ENCODE data around the gene SCYL3. TPM values are rescaled to one million over a fixed set of nuclear protein-coding genes. Genes with fewer than 3 reads are reported as not detected.
"Not testable (repeated sequence)": the region's sequence is repeated elsewhere in the genome, so short reads cannot be mapped to it uniquely, and the experiment has no call there.

SCYL3 gene, protein sequence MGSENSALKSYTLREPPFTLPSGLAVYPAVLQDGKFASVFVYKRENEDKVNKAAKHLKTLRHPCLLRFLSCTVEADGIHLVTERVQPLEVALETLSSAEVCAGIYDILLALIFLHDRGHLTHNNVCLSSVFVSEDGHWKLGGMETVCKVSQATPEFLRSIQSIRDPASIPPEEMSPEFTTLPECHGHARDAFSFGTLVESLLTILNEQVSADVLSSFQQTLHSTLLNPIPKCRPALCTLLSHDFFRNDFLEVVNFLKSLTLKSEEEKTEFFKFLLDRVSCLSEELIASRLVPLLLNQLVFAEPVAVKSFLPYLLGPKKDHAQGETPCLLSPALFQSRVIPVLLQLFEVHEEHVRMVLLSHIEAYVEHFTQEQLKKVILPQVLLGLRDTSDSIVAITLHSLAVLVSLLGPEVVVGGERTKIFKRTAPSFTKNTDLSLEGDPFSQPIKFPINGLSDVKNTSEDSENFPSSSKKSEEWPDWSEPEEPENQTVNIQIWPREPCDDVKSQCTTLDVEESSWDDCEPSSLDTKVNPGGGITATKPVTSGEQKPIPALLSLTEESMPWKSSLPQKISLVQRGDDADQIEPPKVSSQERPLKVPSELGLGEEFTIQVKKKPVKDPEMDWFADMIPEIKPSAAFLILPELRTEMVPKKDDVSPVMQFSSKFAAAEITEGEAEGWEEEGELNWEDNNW
- total RNA-seq (2014; rRNA removed; shearing (Covaris generic); ENCODE audit: low replicate concordance), result 4.4 TPM in 2 replicates

DNA sequence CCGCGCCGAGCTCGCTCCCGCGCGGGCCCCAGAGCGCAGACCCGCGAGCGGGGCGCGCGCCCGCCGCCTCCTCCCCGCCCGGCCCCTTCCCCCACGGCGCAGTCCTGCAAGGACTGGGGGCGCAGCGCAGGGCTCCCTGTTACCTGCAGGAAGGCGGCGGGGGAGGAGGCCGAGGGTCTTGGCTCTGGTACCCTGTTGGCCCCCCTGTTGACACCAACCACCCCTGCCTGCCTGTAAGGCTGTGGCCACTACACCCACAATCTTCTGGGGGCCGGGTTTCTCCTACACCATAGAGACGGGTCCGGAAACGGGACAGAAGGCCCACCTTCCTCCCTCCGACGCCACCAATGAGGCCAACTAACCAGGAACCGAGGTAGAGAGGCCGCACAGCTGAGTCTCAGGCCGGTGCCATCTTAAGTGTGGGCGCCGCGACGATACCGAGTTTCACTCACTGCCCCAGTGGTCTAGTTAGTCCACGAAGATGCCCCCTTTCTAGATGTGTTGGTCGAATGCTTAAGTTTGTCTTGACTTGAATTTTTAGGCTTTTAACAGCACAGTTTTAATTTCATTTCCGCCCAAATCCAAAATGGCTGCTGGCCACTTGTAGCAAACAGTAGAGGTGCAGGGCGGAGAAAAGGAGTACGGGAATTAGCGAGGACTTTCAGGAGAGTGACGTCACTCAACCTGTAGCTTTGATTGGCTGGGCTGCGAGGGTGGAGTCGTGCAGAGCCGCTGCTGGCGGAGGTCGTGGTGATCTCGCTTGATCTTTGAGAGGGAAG is at the start of gene SCYL3:
Gene SCYL3, minus strand, starts transcription at position 252 of the 779 bp plus-strand sequence. CDS start 5,056 bp downstream, outside the sequence.
- H3K27me3 ChIP-seq, result peaks cover 5% of the 10 kb centered on the region; the same call in 1 of the 2 replicates
- DNase-seq, result peak; percentile 95
- H3K36me3 ChIP-seq, result no peaks in the 10 kb centered on the region
- H3K4me3 ChIP-seq, result peak within 1 kb of the TSS; percentile 79
- H3K9me3 ChIP-seq, result no peaks in the 10 kb centered on the region

DNA sequence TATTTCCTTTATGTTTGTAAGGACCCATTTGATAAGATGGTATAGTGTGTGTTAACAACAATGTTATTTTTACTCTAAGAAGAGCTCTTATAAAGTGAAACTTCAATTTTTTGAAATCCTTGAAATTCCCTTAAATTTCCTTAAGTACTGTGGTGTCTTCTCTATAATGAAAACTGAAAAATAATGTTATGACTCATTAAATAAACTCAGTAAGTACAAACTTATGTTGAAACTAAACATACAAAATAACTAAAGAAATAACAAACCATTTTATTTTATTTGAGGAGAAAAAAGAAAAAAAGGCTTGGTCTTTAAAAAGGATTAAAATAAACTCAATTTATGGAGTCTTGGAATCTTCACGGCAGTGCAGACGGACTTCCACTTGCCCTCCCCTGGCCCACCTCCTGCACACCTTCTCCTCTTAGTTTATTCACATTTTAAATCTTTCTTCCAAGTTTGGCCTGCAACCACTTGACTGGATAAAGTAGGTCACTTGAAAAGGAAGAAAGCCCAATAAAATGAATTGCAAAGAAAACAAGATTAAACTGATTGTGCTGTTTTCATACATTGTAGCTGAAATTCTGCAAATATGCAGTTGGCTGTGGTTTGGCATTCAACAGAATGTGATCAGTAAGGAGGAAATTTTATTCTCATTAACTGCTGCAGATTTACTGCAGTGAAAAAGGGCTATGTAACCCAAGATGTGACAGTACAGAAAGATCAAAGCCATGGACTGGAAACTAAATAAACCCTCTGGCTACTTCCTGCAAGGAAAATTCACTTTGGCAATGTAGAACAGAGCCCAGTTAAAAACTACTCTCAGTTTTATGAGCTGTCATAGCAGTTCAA is 48.5 kb upstream of the SCYL3 start:
- Histone ChIP-seq H3K27me3 (no peaks in the 10 kb centered on the region), H3K36me3 (no peaks in the 10 kb centered on the region), H3K9me3 (no peaks in the 10 kb centered on the region), H3K4me3 (no peak overlapping the region)
- DNase-seq, result no peak

DNA sequence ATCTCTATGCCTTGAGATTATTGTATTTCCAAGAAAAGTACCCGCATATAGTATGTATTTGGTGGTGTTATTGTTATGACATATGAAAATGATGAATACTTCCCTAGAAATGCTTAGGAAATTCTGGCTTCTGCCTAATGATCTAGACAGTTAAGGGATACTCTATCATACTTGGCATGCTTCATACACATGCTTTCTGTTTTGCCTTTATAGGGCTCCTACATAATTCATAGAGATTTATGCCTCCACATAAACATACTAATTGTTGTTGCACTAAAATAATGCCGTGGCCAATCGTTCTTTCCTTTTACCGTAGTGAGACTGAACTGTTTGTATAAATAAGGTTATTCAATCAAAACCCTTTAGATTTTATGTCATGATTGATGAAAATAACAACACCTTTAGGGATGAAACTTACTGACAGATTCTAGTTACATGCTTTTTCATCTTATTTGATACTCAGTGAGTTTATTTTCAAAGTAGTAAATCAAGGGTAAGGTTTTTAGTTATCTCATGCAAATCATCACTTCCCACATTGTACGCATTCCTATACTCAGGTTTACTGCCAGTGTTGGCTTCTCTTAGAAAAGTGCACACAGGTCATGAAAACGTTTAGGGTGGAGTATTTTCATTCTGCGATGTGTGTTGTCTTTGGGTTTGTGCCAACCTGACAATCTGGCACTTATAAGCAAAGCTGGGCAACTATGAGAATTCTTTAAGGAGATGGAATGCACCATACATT is 40.5 kb upstream of the SCYL3 start:
- no peak overlapping the region for H3K4me3 ChIP-seq
- no peaks in the 10 kb centered on the region for H3K9me3 ChIP-seq
- no peaks in the 10 kb centered on the region for H3K27me3 ChIP-seq
- no peaks in the 10 kb centered on the region for H3K36me3 ChIP-seq
- DNase-seq, result peak; percentile 7

DNA sequence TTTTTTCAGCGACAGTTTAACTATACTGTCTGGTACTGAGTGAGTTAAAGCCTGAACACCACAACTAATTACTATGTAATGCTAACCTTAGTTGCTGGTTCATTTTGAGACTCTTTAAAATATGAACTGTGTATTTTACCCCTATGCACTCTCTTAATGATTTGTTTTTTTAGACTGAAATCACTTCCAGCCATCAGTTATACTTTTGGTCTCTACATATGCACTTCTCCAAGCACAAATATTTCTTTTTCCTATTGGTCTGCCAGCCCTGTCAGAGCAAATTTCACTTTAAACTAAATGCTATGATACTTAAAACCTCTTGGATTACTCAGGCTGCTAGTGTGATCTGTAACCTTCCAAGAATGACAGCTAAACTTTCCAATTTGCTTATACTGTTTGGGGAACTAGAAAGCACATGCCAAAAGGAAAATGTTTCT is 38.1 kb upstream of the SCYL3 start:
- Histone ChIP-seq H3K9me3 (no peaks in the 10 kb centered on the region), H3K27me3 (no peaks in the 10 kb centered on the region), H3K36me3 (no peaks in the 10 kb centered on the region), H3K4me3 (no peak overlapping the region)
- no peak for DNase-seq

DNA sequence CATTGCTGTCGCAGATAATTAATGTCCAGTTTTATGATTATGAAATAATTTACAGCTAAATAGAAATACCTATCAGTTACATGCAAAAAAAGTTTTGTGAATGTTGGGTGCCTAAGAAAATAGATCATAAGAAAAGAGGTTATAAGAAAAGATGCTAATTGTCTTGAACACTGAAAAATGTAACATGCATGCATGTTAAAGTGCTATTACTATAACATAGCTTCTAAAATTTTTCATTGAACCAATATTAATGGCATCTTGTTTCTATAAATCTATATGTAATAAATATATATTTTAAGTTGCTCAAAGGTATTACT is 35.5 kb upstream of the SCYL3 start:
- H3K9me3 ChIP-seq, result no peaks in the 10 kb centered on the region
- H3K27me3 ChIP-seq, result no peaks in the 10 kb centered on the region
- no peak for DNase-seq
- no peak overlapping the region for H3K4me3 ChIP-seq
- H3K36me3 ChIP-seq, result no peaks in the 10 kb centered on the region

DNA sequence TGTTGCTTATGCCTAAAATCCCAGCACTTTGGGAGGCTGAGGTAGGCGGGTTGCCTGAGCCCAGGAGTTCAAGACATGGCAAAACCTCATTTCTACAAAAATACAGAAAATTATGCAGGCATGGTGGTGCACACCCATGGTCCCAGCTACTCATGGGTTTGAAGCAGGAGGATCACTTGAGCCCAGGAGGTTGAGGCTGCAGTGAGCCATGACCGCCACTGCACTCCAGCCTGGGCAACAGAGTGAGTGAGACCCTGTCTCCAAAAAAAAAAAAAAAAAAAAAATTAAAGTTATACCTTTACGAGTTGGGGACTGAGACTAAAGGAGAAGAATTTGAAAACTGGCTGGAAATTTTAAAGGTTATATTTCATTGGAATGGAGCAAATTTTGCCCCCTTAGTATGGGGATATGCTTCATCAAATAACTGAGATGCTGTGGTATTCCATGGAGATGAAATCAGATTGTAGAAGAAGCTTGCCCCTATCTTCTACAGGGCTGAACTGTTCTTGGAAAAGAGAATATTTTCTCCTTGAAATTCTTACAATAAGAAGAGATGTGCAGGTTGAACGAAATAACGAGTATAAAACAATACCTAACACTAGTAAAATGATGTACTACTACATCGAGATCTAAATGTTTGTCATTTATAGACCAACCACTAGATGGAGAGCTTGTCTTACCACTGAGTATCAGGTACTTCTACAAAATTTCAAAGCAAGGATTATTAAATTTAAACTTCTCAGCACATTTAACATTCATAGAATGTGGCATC is 34.9 kb upstream of the SCYL3 start:
- H3K27me3 ChIP-seq, result no peaks in the 10 kb centered on the region
- no peak for DNase-seq
- H3K4me3 ChIP-seq, result no peak overlapping the region
- H3K9me3 ChIP-seq, result no peaks in the 10 kb centered on the region
- no peaks in the 10 kb centered on the region for H3K36me3 ChIP-seq

DNA sequence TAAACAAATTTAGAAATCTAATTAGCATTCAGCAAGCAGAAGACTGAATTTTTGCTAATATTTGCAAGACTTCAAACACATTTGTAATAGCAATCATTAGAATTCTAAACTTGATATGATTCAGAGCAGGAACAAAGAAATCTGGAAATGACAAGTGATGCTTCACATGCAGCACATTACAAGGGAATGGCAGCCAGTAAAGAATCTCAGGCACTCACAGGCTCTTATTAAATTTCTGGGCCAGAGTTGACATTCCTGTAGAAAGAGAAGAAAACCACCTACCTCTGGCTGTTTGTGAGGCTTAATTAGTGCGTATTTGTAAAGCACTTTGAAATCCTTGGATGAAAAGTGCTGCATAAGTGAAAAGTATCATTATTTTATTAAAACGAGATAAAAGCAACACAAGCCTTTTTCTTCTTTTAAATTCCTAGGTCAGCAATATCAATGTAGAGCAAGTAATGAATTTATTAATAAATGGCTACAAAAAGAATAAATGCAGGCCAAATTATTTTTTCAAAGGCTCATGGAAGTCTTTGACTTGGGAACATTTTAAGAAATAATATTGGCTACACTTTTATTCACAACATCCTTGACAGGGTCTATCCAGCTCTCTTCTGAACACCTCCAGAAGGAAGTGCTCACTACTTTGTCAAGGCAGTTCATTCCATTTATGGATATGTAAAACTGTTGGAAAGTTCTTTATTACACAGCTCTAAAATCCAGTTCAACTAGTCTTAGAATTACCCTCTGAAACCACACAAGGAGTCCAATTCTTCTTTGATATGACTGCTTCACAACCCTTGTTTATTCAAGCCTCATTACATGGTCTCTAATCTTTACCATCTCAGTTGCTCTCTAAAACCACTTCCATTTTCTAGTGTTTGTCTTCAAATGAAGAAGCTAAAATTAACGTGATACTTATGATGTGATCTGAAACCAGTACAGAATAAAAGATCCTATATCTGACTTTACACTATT is 32.1 kb upstream of the SCYL3 start:
- H3K27me3 ChIP-seq, result no peaks in the 10 kb centered on the region
- DNase-seq, result no peak
- no peak overlapping the region for H3K4me3 ChIP-seq

DNA sequence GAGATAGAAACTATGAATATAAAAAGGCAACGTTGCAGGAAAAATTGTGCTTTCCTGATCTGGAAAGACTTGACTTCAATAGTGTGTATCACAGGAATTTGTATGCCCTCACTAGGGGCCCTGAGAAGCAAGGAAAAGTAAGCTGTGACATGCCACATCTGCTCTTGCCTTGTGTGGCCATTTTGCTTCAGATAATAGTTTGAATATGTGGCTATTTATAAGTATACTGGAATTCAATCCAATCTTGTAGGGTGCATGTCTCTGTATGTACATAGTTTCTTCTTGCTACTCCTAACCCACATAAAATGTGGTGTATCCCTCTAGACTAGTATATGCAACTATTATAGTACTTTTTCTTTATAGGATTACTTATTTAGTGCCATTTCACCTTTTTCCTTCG is 31.1 kb upstream of the SCYL3 start:
- no peak overlapping the region for H3K4me3 ChIP-seq

More for the DNA sequence above, 32.1 kb upstream of the SCYL3 start:
- H3K9me3 ChIP-seq, result no peaks in the 10 kb centered on the region
- H3K36me3 ChIP-seq, result no peaks in the 10 kb centered on the region

DNA sequence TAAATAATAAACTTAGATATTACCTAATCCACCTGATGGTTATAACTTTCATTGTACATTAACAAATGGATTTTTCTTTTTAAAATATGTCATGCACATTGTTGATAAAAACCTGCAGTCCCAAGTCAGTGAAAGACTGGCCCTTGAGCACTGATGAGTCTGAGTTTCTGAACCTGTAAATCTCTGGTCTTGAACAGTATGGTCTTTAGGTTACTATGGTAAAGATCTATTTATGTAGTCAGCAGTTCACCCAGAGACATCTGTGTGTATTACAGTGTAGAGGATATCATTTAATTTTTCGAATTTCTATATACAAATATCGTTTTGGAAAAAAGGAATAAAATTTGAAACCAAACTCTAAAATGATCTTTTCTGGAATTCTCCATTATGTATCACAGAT is 30.4 kb upstream of the SCYL3 start:
- no peak for DNase-seq
- no peaks in the 10 kb centered on the region for H3K9me3 ChIP-seq
- no peaks in the 10 kb centered on the region for H3K27me3 ChIP-seq
- H3K4me3 ChIP-seq, result no peak overlapping the region
- H3K36me3 ChIP-seq, result no peaks in the 10 kb centered on the region

More for the DNA sequence above, 31.1 kb upstream of the SCYL3 start:
- Histone ChIP-seq H3K36me3 (no peaks in the 10 kb centered on the region), H3K27me3 (no peaks in the 10 kb centered on the region), H3K9me3 (no peaks in the 10 kb centered on the region)
- no peak for DNase-seq

DNA sequence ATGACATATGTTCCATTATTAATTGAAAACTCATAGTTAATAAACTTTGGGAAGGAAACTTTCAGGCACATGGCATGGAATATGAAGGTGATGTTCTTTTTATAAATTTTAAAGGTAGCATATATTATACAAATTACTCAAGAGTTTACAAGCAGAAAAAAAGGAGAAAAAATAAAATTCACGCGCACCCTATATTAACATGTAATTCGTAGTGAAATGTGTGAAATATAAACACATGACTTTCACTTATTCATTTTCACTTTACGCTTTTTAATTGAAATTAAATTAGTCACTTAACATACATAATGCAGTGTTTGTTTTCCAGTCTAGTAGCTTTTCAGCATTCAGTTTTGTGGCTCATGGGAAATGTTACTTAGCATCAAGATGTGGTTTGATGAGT is 27.4 kb upstream of the SCYL3 start:
- DNase-seq, result no peak
- H3K36me3 ChIP-seq, result no peaks in the 10 kb centered on the region

DNA sequence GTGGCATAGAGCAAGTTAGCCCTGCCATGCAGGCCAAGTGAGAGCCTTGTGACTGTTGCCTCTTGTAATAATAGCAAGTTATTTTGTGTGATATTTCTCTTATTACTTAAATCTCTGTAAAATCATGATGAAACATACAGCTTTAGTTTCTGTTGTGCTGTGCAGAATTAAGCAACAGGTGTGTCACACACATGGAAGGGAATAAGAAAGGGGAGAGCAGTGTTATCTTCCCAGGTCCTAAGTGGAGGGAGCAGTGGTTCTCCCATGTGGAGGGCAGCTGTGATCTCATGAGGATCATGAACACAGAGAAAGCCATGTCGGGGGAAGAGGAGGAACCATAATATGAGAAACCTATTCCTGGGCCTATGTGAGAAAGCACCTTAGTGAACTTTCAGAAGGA is 25.2 kb upstream of the SCYL3 start:
- no peaks in the 10 kb centered on the region for H3K9me3 ChIP-seq
- DNase-seq, result no peak
- no peaks in the 10 kb centered on the region for H3K36me3 ChIP-seq
- H3K4me3 ChIP-seq, result no peak overlapping the region
- H3K27me3 ChIP-seq, result no peaks in the 10 kb centered on the region

More for the DNA sequence above, 27.4 kb upstream of the SCYL3 start:
- H3K4me3 ChIP-seq, result no peak overlapping the region
- H3K27me3 ChIP-seq, result no peaks in the 10 kb centered on the region
- H3K9me3 ChIP-seq, result no peaks in the 10 kb centered on the region

DNA sequence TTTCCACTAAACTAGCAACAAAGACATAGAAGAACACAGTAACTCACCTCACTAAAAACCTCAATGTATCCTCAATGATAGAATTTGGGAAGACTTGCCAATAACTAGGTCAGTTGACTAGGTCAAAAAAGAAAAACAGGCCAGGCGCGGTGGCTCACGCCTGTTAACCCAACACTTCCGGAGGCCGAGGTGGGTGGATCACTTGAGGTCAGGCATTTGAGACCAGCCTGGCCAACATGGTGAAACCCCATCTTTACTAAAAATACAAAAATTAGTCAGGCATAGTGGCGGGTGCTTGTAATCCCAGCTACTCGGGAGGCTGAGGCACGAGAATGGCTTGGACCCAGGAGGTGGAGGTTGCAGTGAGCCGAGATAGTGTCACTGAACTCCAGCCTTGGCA is 24.5 kb upstream of the SCYL3 start:
- DNase-seq, result not testable (repeated sequence)

DNA sequence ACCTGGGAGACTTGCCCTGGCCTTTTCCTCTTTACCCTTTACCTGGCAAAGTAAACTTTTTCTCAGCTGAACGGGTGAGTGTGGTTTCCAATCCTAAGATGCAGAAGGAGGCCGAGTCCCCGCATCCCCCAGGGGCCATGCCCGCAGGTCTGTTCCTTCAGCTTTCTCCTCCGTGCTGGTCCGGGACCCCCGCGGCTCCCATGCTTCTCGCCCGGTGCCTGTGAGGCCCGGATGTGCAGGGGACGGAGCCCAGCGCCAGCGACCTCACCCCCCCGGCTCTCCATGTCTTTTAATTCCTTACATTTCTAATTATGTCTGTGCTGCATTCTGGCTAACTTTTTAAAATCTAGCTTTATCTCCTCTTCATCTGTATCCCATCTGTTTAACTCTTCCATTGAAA is 21.5 kb upstream of the SCYL3 start:
- H3K9me3 ChIP-seq, result no peaks in the 10 kb centered on the region
- no peak for DNase-seq
- no peaks in the 10 kb centered on the region for H3K36me3 ChIP-seq
- H3K4me3 ChIP-seq, result no peak overlapping the region
- no peaks in the 10 kb centered on the region for H3K27me3 ChIP-seq

More for the DNA sequence above, 24.5 kb upstream of the SCYL3 start:
- not testable (repeated sequence) for H3K9me3 ChIP-seq, H3K36me3 ChIP-seq, H3K27me3 ChIP-seq, H3K4me3 ChIP-seq

DNA sequence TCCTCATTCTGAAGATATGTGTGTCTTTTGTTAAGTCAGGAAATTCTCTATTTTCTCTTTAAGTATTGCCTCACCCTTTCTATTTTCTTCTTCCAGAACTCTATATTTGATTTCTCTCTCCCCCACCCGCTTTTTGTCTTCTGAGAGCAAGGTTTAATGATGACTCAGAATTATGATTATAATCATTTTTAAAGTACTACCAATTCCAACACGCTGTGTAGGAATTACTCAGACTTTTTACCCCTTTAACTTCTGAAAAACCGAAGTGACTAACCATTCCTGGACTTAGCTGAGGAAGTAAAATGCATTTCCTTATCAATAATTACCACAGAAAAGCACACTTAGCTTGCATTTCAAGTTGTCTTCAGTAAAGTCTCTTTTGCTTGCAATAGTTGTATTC is 20.8 kb upstream of the SCYL3 start:
- Histone ChIP-seq H3K27me3 (no peaks in the 10 kb centered on the region), H3K4me3 (no peak overlapping the region), H3K9me3 (no peaks in the 10 kb centered on the region), H3K36me3 (no peaks in the 10 kb centered on the region)
- DNase-seq, result no peak
